Caco-2 (cell line): ENCODE results near the gene NUMB. TPM values are rescaled to one million over a fixed set of nuclear protein-coding genes. Genes with fewer than 3 reads are reported as not detected.

Experiments used
- BruUV-seq: library from RNA; stranded (reverse); fragments of 400-500 nt; replicated peaks from 2 replicates; lab custom pipeline; 2021; lab: Mats Ljungman, UMichigan
- CTCF ChIA-PET: fragments of 300-600 bp; sonication (Branson Sonifier 250); formaldehyde crosslinking; loops from one replicate; lab custom pipeline; 2022; ENCODE audit warnings: antibody characterized with exemption; lab: Charles Lee
- POLR2A ChIA-PET: fragments of 300-600 bp; sonication (Branson Sonifier 250); formaldehyde crosslinking; loops from one replicate; lab custom pipeline; 2022; ENCODE audit warnings: antibody characterized with exemption; lab: Charles Lee
- DNase-seq, 2 experiments: peaks; one replicate each; pipeline versions ENCODE4 v3.0.0 to v3.0.0-alpha.2; 2020 to 2022
- H3K27me3 ChIP-seq: replicated peaks from 2 replicates; pipeline ENCODE4 v1.6.0; 2011; ENCODE audit warnings: low read length; ENCODE audit not compliant: control insufficient read depth, insufficient read depth
- H3K36me3 ChIP-seq: 2 replicates; pipeline ENCODE4 v1.5.1; 2011; ENCODE audit warnings: low read length; ENCODE audit not compliant: control insufficient read depth, insufficient read depth
- H3K4me1 ChIP-seq: fragments of 250-450 bp; sonication (Bioruptor Pico); 2 replicates; pipeline ENCODE4 v1.5.1; 2020; ENCODE audit warnings: mild to moderate bottlenecking
- H3K4me3 ChIP-seq: 2 replicates; pipeline ENCODE4 v1.5.1; 2011; ENCODE audit warnings: low read depth, mild to moderate bottlenecking, control low read depth, low read length
- H3K9me3 ChIP-seq: fragments of 250-450 bp; sonication (Bioruptor Pico); 2 replicates; pipeline ENCODE4 v1.5.1; 2020; ENCODE audit warnings: mild to moderate bottlenecking, moderate library complexity
- H3K27ac Mint-ChIP-seq: one replicate; pipeline ENCODE4 v1.8.0; 2022; ENCODE audit warnings: mixed read lengths; ENCODE audit not compliant: unreplicated experiment
- H3K27me3 Mint-ChIP-seq: one replicate; pipeline ENCODE4 v1.8.0; 2022; ENCODE audit warnings: mixed read lengths; ENCODE audit not compliant: insufficient read depth, unreplicated experiment
- H3K36me3 Mint-ChIP-seq: one replicate; pipeline ENCODE4 v1.8.0; 2022; ENCODE audit warnings: mild to moderate bottlenecking, mixed read lengths; ENCODE audit not compliant: insufficient read depth, unreplicated experiment
- H3K4me1 Mint-ChIP-seq: one replicate; pipeline ENCODE4 v1.8.0; 2022; ENCODE audit warnings: low read depth, mixed read lengths; ENCODE audit not compliant: unreplicated experiment
- H3K4me3 Mint-ChIP-seq: one replicate; pipeline ENCODE4 v1.8.0; 2022; ENCODE audit warnings: mild to moderate bottlenecking, moderate library complexity, mixed read lengths; ENCODE audit not compliant: unreplicated experiment
- H3K9me3 Mint-ChIP-seq: one replicate; pipeline ENCODE4 v1.8.0; 2022; ENCODE audit warnings: mixed read lengths; ENCODE audit not compliant: unreplicated experiment
- CTCF ChIP-seq, 2 experiments: fragments of 200-600 bp in 1 of 2; IDR thresholded peaks; 1 replicate in 1 of 2; 2 replicates in 1 of 2; pipeline versions ENCODE4 v1.5.1 to v1.8.0; 2011 to 2022; ENCODE audit warnings: antibody characterized with exemption in 1 of 2, control low read depth in 1 of 2, inconsistent platforms in 1 of 2, low read depth in 1 of 2, low read length in 1 of 2, mild to moderate bottlenecking in 1 of 2, moderate library complexity in 1 of 2; ENCODE audit not compliant: insufficient read depth in 1 of 2, severe bottlenecking in 1 of 2, unreplicated experiment in 1 of 2
- intact Hi-C: fragments of 100-400 bp; cut with micrococcal nuclease; formaldehyde crosslinking; loops from one replicate; pipeline ENCODE4 v1.10.0; 2022; ENCODE audit not compliant: unreplicated experiment
- total RNA-seq: library from RNA; stranded (reverse); gene quantifications from 2 replicates; pipeline ENCODE4 v1.2.3, GENCODE V29; 2022

NUMB gene
- total RNA-seq, 1 experiment from 2014 or later = 67.6 TPM

- no peak overlapping the region for H3K4me3 Mint-ChIP-seq
- no peaks in the 10 kb centered on the region for H3K9me3 Mint-ChIP-seq
- H3K27ac Mint-ChIP-seq = no peak overlapping the region
- no peak for TF ChIP-seq CTCF (IDR thresholded peaks at IDR 0.05; ENCODE audit: insufficient read depth in 1 of 2, low read depth in 1 of 2, low read length in 1 of 2, severe bottlenecking in 1 of 2, unreplicated experiment in 1 of 2)
- H3K4me1 Mint-ChIP-seq = peaks cover 7% of the 10 kb centered on the region
- H3K27me3 Mint-ChIP-seq = no peaks in the 10 kb centered on the region
- H3K4me1 ChIP-seq = no peaks in the 10 kb centered on the region
- BruUV-seq = no TSS peak
- H3K9me3 ChIP-seq = no peaks in the 10 kb centered on the region
- no peaks in the 10 kb centered on the region for H3K36me3 ChIP-seq
- peaks cover 6% of the 10 kb centered on the region for H3K36me3 Mint-ChIP-seq
- H3K27me3 ChIP-seq = no peaks in the 10 kb centered on the region
- intact Hi-C loops = no loop called here
- POLR2A ChIA-PET = no interaction called here
- H3K4me3 ChIP-seq = no peak overlapping the region
- CTCF ChIA-PET = no interaction called here
- DNase-seq = no peak
Observed at GRCh38 chr14:73339206-73339605, 119.1 kb downstream of the NUMB start.

- Histone ChIP-seq H3K4me1 (no peaks in the 10 kb centered on the region), H3K9me3 (no peaks in the 10 kb centered on the region), H3K36me3 (no peaks in the 10 kb centered on the region), H3K27me3 (no peaks in the 10 kb centered on the region), H3K4me3 (no peak overlapping the region)
- TF ChIP-seq CTCF (IDR thresholded peaks at IDR 0.05; ENCODE audit: insufficient read depth in 1 of 2, low read depth in 1 of 2, low read length in 1 of 2, severe bottlenecking in 1 of 2, unreplicated experiment in 1 of 2) = no peak
- peaks cover 7% of the 10 kb centered on the region for H3K4me1 Mint-ChIP-seq
- H3K36me3 Mint-ChIP-seq = peaks cover 13% of the 10 kb centered on the region
- DNase-seq = no peak
- ChIA-PET CTCF (no interaction called here), POLR2A (no interaction called here)
- H3K4me3 Mint-ChIP-seq = no peak overlapping the region
- intact Hi-C loops = no loop called here
- H3K27ac Mint-ChIP-seq = no peak overlapping the region
- H3K9me3 Mint-ChIP-seq = no peaks in the 10 kb centered on the region
- BruUV-seq = no TSS peak
- no peaks in the 10 kb centered on the region for H3K27me3 Mint-ChIP-seq
Observed at GRCh38 chr14:73338551-73338950, 119.8 kb downstream of the NUMB start.

- no peak overlapping the region for H3K27ac Mint-ChIP-seq
- no peak for TF ChIP-seq CTCF (IDR thresholded peaks at IDR 0.05; ENCODE audit: insufficient read depth in 1 of 2, low read depth in 1 of 2, low read length in 1 of 2, severe bottlenecking in 1 of 2, unreplicated experiment in 1 of 2)
- peaks cover 24% of the 10 kb centered on the region for H3K36me3 Mint-ChIP-seq
- no peak for DNase-seq
- Histone ChIP-seq H3K36me3 (no peaks in the 10 kb centered on the region), H3K9me3 (no peaks in the 10 kb centered on the region), H3K27me3 (no peaks in the 10 kb centered on the region), H3K4me3 (no peak overlapping the region), H3K4me1 (no peaks in the 10 kb centered on the region)
- H3K27me3 Mint-ChIP-seq = no peaks in the 10 kb centered on the region
- H3K4me1 Mint-ChIP-seq = no peaks in the 10 kb centered on the region
- CTCF ChIA-PET = no interaction called here
- H3K4me3 Mint-ChIP-seq = no peak overlapping the region
- intact Hi-C loops = no loop called here
- no TSS peak for BruUV-seq
- H3K9me3 Mint-ChIP-seq = no peaks in the 10 kb centered on the region
- POLR2A ChIA-PET = no interaction called here
Observed at GRCh38 chr14:73333031-73333430, 125.3 kb downstream of the NUMB start.
